RWPE1 (cell line): ENCODE measurements around the gene FFAR1.

Experiments used
- CTCF ChIA-PET: fragments of 350-600 bp; sonication (Branson Sonifier 250); formaldehyde crosslinking; extraction: SDS; loops from one replicate; lab custom pipeline; 2021; lab: Yijun Ruan, JAX
- POLR2A ChIA-PET: fragments of 400-600 bp; formaldehyde crosslinking; extraction: SDS; loops from one replicate; lab custom pipeline; 2020; ENCODE audit warnings: antibody characterized with exemption; ENCODE audit not compliant: low non-redundant PET; lab: Yijun Ruan, JAX
- DNase-seq: peaks from one replicate; pipeline ENCODE4 v3.0.0; 2012; ENCODE audit warnings: low spot score
- H3K27ac ChIP-seq: fragments of 450-650 bp; 2 replicates; pipeline ENCODE4 v1.5.1; 2017
- CTCF ChIP-seq: fragments of 450-650 bp; conservative IDR thresholded peaks from 2 replicates; pipeline ENCODE4 v1.5.1; 2017; ENCODE audit warnings: low read depth, mild to moderate bottlenecking

The FFAR1 gene

GRCh38 chr19:35313587-35313986 lies 34.1 kb upstream of the FFAR1 start:
- ChIA-PET POLR2A (no interaction called here), CTCF (interaction anchor here (0.6 to 1.4 kb wide), 3 partner anchors 44 to 507 kb away, joined by 3 to 6 read pairs (median 4); no protein-coding TSS in a partner anchor)
- DNase-seq: no peak
- peak overlapping the region; percentile 32 for H3K27ac ChIP-seq
- no peak for TF ChIP-seq CTCF

GRCh38 chr19:35314031-35314430 lies 33.7 kb upstream of the FFAR1 start:
- TF ChIP-seq CTCF: no peak
- no peak for DNase-seq
- POLR2A ChIA-PET: no interaction called here
- CTCF ChIA-PET: interaction anchor here (0.6 to 1.4 kb wide), 3 partner anchors 44 to 506 kb away, joined by 3 to 6 read pairs (median 4); no protein-coding TSS in a partner anchor
- peak overlapping the region; percentile 32 for H3K27ac ChIP-seq

- H3K27ac ChIP-seq: no peak overlapping the region
- DNase-seq: no peak
- ChIA-PET CTCF (interaction anchor here (1.4 kb wide), 2 partner anchors 38 to 45 kb away, joined by 4 read pairs; no protein-coding TSS in a partner anchor), POLR2A (no interaction called here)
- TF ChIP-seq CTCF: no peak
Measured at GRCh38 chr19:35314858-35315470, 32.7 kb upstream of the FFAR1 start.

GRCh38 chr19:35315883-35316282 lies 31.8 kb upstream of the FFAR1 start:
- no peak for DNase-seq
- ChIA-PET CTCF (interaction anchor here (1.4 kb wide), 1 partner anchor 37 kb away, joined by 4 read pairs; no protein-coding TSS in a partner anchor), POLR2A (no interaction called here)
- no peak overlapping the region; the same call in 1 of the 2 replicates for H3K27ac ChIP-seq
- no peak for TF ChIP-seq CTCF

GRCh38 chr19:35316560-35316959 lies 31.1 kb upstream of the FFAR1 start:
- CTCF ChIA-PET: interaction anchor here (1.4 kb wide), 1 partner anchor 36 kb away, joined by 4 read pairs; no protein-coding TSS in a partner anchor
- peak overlapping the region; percentile 84 for H3K27ac ChIP-seq
- no peak for DNase-seq
- TF ChIP-seq CTCF: no peak
- POLR2A ChIA-PET: no interaction called here

GRCh38 chr19:35317464-35318043 lies 30.1 kb upstream of the FFAR1 start:
- no peak for DNase-seq
- no peak for TF ChIP-seq CTCF
- ChIA-PET POLR2A (no interaction called here), CTCF (no interaction called here)
- peak overlapping the region; percentile 84 for H3K27ac ChIP-seq
